ENCODE measurements around the gene AKAP5.

- TF ChIP-seq CTCF (CRISPR knock-in tag; IDR thresholded peaks at IDR 0.05): no peak
- no peak for TF ChIP-seq U2AF1 (optimal IDR thresholded peaks at IDR 0.05; ENCODE audit: low read depth, low read length)
- TF ChIP-seq MTERF4 (CRISPR knock-in tag; IDR thresholded peaks at IDR 0.05): no peak
- TF ChIP-seq ZNF747 (CRISPR knock-in tag; IDR thresholded peaks at IDR 0.05; ENCODE audit: borderline replicate concordance): no peak
These were observed 41.4 kb downstream of the AKAP5 start for GRCh38 chr14:64506721-64507120.

All from HepG2 (cell line).